NCI-H1417 treated with DMSO at 0.1 percent for 48 hours (cell line): ENCODE measurements around the gene WASL.
"Not testable (repeated sequence)": the region's sequence is repeated elsewhere in the genome, so short reads cannot be mapped to it uniquely, and the experiment has no call there.

Experiments
- DNase-seq: peaks from one replicate; lab custom pipeline; 2025; lab: John Stamatoyannopoulos, UW

The WASL gene

DNA sequence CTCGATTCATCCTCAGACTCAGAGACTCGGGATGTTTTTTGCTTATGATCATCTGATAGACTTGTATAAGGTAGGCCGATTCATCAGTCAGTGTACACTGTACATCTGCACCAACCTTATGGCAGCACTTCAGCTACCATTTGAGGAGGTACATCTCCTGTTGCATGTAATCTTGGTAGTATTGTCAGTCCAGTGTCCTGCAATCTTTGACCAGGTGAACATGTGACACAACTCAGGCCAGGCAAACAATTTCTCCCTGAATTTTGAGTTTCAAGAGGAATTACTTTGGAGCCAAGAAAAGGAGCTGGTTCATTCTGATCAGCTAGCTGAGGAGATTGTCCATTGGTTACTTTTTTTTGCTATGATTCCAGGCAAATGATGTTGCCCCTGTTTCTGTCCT, 19.7 kb upstream of the WASL start:
- DNase-seq, result no peak

DNA sequence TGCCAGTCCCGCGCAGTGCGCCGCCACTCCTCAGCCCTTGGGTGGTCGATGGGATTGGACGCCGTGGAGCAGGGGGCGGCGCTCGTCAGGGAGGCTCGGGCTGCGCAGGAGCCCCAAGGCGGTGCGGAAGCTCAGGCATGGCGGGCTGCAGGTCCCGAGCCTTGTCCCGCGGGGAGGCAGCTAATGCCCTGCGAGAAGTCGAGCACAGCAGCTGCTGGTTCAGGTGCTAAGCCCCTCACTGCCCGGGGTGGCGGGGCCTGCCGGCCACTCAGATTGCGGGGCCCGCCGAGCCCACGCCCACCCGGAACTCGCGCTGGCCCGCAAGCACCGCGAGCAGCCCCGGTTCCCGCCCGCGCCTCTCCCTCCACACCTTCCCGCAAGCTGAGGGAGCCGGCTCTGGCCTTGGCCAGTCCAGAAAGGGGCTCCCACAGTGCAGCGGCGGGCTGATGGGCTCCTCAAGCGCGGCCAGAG, 14.4 kb upstream of the WASL start:
- no peak for DNase-seq

DNA sequence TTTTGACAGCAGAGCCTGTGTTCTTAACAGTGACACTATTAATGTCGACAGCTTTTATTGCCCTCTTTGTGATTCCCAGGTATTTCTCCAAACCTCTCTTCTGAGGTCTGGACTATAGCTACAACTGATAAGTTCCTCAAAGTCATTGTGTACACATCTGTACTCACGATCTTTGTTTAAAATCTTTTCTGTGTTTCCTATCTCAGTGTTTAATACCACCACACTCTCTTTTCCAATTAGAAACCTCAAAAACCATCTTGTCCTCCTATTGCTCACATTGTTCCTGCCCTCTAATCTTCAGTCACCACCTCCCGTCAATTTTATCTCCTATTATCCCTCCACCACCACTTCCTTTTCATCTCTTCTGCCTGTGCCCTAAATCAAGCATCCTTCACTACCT, 12.9 kb upstream of the WASL start:
- DNase-seq, result no peak

DNA sequence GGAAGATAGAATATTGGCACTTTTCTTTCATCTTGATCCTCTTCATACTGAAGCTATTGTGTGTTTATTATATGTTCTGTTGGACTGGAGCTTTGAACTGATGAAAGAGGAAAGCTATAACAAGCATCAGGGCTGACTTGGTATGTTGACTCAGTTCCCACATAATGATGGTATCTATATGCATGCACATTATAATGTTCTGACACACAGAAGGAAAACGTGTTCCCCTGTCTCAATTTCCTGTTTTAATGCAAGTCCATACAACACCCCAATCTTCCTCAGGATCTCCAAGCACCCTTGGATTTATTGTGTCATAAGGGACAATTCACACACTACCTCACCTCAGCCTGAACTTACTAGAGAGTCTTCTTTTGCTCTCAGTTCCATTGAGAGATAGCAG, 8.3 kb upstream of the WASL start:
- DNase-seq, result no peak

DNA sequence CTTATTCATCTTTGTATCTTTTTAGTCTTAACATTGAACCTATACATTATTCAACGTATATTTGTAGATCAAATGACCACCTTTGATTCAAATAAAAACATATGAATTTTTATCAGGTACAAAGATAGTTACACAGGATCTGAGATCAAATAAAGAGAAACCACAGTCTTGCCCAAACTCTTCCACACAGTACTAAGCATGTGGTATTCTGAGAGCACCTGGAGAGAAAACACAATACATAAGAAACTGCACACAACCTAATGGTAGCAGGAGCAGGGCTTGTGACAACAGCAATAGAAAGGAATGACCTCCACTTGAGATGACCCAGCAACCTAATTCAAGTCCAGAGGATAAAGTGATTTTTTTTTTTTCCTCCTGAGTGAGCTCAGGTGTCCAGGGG, 6.5 kb upstream of the WASL start:
- no peak for DNase-seq

DNA sequence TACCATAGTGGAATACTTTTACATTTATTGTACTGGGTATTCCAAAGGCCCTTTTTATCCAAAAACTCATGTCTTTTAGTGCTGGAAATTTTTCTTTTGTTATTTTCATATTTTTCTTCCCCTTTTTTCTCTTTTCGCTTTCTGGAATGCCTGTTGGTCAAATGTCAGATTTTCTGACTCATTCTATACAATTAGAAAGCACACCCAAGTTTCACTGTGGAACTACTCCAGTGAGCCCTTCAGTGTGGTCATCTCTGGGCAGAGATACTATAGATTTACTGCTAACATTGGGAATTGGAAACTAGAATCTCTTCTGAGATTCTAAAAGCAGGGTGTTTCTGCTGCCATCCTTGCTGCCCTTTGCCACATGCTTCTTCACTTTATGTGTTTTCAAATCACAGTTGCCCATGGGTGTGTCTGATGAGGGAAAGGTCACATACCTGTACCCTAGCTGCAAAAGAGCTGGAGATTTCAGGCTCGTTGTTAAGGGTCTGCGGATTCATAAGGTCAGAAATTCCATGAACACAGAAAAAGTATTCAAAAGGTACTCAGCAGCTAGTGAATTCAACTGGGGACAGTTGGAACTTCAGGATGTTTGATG, 5.6 kb upstream of the WASL start:
- DNase-seq, result no peak

DNA sequence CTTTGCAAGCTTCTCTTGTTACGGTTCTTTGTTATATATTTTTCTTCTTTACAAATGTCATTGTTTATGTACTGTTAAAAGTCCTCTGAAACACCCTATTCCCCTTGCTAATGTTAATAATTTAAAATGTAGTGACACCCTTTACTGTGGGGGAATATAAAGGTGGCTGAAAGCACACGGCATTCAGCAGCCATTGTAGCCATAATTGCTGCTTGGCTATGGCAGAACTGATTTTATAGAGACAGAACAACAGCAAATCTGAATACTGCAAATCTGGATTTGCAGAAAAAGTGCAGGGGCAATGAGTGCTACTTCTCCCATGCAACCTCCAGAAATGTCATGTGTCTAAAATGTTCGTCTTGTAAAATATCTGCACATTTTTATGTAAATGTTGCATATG, 3.7 kb upstream of the WASL start:
- no peak for DNase-seq

DNA sequence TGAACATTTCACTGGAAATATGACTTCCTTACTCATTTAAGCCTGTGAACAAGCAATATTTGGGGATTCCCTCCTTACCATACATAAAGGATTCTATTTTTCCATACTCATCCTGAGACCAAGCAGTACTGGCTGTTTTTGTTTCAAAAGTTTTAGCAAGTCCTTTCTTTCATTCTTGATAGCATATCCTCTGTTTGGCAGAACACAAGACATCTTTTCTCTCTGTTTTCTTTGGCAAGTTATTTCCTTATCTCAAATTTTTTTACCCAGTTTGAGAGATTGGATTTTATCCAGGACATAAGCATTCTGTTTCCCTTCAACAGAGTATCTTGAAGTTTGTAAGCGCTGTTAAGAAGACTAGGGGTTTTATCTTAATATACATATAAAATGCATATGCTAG, 3.0 kb upstream of the WASL start:
- no peak for DNase-seq

DNA sequence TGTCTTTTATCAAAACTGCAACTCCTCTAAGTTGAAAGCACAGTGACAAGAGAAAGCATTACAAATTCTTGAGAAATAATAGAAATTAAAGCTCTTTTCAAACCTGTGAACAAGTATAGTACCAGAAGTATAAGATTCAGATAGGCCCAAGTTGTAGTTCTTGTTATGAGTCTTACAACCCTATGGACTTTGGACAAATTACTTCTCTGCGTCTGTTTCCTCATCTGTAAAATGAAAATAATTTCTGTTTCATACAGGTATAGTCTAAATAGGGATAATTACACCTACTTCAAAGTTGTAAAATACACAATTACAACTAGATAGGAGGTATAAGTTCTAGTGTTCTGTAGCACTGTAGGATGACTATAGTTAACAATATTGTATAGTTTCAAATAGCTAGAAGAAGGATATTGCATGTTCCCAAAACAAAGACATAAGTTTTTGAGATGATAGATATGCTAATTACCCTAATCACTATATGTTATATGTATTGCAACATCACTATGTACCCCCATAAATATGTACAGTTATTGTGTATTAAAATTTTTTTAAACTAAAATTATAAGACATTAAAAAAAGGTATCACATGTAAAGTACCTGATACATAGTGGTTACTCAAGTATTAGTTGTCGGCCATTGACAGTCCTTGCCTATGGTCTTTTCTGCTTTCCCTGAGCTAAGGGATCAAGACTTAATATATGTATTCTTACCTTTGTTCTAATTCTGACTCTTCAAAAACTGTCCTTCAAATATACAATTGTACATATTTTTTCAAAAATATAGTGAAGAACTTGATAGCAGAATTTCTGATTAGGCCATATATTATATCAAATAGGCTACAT, 1.8 kb upstream of the WASL start:
- no peak for DNase-seq

DNA sequence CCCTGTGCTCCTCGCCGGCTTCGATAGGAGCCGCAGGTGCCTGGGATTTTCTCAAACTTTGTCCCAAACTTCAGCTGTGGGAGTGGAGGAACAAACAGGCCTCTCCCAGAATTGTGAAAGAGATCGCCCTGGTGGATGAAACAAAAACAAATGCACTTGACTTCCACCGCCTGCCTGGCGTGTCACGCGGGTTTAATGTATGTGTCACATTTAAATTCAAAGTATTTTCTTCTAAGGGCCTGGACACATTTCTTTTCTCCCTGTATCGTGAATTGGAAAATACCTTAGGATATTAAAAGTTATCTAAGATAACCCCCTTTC, 694 bp upstream of the WASL start:
- DNase-seq, result peak; percentile 64

DNA sequence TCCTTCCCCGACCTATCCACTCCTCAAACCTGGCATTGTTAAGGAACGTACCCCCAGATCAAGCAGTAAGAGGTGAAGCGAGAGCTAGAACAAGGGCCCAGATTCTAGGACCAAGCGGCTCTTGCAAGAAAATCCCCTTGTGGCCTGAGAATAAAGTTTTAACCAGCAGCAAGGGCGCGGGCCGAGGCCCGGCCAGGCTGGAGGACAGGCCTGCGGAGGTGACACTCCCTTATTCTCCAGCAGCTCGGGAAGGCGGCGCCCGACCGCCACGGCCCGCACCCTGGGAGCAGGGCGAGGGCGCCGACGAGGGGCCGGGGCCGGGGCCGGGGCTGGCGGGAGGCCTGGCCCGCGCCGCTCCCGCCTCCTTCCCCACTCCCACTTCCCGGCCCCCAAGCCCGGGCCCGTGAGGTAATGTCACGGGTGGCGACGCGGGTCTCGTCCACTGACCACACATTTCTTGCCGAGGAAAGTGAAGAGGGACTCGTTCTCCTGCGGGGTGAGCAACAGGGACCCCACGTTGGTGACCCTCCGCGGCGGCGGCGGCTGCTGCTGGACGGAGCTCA, 551 bp downstream of the WASL start:
- DNase-seq, result no peak

DNA sequence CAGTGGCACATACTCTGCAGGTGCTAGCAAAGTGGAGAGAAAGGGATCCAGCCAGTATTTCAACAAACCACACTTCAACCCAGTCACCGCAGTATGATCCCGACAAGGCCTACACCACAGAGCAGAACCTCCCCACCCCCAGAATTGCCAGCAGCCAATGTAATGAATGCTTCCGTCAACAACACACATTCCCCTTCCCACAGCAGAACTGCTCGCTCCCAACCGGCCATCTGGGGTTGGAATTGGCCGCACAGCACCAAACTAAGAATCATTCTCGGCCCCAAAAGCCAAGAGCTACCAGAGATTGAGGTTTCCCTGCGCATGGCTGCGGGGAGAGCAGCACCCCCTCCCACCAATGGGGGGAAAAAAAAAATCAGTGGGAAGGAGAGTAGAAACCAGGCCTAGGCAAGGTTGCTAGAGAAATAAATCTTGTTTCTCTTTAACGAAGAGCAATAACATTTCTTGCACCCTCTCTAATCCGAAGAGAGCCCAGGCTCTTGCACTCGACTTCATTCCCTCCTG, 1.1 kb downstream of the WASL start:
- DNase-seq, result no peak

DNA sequence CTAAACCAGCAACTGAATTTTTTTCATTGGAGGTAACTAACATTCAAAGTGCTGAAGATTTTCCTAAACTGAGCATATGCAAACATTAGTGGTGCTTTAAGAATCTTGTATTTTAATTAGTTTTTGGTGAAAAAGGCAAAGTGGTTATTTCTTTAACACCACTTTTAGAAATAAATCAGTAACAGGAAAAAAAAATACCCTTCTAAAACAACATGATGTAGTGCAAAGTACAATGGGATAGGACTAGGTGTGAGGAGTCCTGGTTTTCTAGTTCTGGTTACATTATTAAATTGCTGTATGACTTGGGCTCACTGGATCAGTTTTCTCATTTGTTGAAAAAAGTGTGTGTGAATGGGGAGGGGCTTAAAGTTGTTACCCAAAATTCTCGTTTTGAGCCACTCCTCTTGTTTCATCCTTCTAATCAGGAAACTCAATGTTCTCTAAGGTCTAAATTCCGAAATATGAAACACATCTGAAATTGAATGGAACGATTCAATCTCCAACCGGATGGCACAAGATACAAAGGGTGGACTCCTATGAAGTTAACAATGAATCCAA, 1.8 kb downstream of the WASL start:
- DNase-seq, result no peak

DNA sequence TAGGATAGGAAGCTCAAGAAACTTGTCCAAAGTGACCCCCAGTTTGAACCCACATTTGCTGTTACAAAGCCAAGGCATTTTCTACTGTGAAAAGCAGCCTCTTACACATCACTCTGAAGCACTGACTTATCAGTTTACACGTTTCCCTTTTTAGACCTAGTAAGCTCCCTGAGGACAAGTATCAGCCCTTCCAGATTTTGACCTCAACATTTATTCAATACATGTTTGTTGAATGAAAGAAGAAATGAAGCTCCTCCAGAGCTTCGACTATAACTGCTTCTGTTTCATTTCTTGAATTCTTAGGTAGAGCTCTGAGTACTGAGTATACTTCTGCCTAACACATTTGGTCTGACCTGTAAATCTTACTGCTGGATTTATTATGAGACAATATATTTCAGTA, 2.7 kb downstream of the WASL start:
- DNase-seq, result no peak

DNA sequence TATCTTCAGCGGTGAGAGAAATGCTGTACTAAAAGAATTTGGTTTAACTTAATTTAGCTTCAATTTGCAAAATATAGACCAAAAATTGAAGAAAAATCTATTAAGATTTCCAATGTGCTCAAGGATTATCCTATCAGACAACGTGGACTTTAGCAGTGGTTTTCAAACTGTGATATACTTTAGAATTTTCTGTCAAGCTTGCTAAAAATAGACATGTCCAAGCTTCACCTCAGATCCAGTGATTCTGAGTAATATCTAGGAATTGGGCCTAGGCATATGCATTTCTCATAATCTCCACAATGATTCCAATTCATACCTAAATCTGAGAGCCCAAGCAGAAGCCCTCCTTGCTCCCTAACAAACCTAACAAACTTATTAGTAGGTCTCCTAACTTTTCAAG, 3.4 kb downstream of the WASL start:
- no peak for DNase-seq

DNA sequence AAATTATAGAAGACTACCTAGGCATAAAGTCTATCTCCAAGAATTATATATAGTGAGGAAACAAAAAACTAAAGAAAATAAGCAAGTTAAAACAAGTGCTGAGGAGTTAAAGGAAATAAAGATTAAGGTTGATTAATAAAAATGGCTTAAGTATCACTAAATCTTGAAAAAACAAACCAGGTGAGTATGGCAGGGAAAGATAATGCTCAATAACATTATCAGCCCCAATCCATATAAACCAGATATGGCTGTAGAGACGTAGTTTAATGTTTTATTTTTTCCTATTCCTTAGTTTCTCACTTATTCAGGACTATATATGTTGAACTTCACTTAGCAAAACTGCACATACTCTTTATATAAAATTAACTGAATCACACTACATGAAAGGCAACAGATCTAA, 4.4 kb downstream of the WASL start:
- no peak for DNase-seq

DNA sequence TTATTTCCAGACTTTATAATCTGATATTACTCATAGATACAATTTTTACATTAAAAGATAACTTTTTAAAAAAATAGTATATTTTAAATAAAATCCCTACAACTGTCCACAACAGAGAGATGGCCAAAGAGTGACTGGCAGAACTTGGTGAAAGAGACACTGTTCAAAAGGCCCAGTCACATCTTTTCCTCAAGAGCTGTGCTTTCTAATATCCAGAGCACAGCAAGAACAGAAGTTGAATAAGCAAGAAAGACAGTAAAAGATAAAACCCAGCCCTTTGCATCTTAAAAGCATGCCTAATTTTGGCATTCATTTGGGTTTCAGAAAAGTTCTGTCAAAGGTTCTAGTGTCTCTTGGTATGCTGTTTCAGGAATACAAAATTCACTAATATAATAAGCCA, 6.9 kb downstream of the WASL start:
- DNase-seq, result no peak

DNA sequence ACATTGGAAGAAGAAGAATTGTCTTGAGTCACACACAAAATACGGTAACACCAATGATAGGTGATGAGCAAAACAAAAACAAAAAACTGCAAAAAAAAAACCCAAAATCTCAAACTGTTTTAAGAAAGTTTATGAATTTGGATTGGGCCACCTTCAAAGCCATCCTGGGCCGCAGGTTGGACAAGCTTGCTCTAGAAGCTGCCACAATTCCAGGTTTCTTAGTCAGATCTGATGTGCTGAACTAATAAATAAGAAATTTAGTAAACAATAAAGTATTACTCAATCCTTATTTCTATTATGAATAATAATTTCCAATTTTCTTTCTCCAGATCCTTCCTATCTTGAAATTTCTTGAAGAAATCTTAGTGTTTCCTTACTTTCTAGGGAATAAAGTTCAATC, 10.0 kb downstream of the WASL start:
- DNase-seq, result no peak

DNA sequence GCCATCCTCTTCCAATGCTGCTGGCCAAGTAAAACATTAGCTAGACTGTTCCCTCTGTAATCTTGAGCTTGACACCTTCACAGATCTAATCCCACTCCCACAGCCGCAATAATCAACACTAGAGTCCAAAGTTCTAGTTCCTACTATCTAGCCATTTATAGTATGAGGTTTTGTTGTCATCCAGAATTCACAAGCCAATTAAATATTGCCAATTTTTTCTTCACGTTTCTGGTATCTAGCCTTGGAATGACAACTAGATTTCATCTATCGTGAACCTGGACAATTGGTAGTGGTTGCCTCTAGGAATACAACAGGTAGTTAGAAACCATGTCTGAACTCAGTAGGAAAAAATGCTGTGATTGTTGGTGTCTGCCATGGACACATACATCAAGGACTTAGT, 10.4 kb downstream of the WASL start:
- no peak for DNase-seq

DNA sequence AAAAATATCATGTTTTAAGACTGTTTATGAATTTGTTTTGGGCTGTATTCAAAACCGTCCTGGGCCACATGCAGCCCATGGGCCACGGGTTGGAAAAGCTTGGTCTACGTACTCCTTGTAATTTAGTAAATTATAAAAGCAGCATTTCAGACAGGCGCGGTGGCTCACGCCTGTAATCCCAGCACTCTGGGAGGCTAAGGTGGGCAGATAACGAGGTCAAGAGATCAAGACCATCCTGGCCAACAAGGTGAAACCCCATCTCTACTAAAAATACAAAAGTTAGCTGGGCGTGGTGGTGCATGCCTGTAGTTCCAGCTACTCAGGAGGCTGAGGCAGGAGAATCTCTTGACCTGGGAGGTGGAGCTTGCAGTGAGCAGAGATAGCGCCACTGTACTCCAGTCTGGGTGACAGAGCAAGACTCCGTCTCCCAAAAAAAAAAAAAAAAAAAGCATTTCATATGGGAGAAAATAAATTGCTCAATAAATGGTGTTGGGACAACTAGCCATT, 11.6 kb downstream of the WASL start:
- DNase-seq, result not testable (repeated sequence)

DNA sequence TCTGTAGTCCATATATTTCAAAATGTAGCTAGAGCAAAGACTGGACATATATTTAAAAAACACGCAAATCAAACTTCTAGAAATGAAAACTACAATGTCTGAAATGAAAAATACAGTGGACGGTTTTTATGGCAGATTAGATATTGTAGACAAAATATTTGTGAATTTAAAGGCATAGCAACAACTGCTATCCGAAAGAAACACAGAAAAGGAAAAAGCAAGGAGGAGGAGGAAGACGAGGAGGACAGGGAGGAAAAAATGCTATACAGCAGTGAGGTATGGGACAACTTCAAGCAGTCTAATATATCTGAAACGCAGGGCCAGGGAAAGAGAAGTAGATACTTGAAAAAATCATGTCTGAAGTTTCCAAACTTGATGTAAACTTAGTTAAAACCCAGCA, 13.3 kb downstream of the WASL start:
- DNase-seq, result no peak

DNA sequence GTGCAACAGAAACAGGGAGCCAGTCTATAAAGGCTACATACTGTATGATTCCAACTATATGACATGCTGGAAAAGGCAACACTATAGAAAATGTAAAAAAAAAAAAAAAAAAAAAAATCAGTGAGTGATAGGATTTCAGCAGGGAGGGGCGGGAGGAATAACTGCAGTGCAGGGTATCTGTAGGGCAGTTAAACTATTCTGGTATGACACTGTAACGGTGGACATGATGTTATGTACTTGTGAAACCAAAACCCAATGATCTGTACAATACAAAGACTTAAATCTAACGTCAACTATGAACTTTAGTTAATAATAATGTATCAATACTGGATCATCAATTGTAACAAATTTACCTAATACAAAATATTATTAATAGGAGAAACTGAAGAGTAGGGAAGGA, 14.3 kb downstream of the WASL start:
- DNase-seq, result no peak
